HG02759 (cell line): ENCODE measurements around the gene LDAH.

Experiments
- ATAC-seq: cut with Tn5 transposase; IDR thresholded peaks from one replicate; pipeline ENCODE4 v1.9.1; 2021; ENCODE audit warnings: mild to moderate bottlenecking, moderate library complexity; ENCODE audit not compliant: unreplicated experiment

Gene LDAH

DNA sequence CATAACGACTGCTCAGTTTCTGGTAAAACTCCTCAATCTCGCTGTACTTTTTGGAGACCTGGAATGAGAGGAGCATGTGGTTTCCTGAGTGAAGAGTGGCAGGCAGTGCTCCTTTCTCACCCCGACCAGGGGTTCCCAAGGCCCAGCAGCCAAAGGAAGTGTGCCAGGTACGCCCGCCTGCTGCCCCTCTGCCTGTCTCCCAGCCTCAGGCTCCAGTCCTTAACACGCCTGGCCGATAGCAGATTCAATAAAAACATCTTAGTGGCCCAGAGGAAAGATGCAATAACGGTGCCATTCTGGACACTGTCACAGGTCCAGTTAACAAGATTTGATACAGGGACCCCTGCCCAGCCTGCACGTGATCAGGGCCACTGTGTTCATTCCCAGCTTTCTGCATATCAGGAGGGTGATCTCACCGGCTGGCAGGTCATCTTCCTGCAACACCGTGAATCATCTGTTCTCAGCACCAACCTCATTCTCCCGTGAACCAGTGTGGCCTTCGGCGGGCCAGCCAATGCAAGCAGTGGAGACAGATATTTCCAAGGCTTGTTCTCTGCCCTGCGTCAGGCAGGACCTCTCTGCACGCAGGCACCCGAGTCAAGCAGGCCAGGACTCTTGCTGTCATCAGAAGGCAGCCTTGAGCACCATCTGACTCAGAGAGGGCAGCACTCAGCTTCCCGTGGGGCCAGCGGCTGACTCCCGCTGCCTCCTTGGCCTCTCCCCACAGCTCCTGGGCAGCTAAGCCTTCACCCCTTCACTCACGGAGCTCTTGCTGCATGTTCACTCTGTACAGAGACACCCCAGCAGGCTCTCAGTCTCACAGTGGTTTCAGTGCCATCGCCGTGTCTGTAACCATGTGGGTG is 181.5 kb downstream of the LDAH start:
- ATAC-seq: no peak

- ATAC-seq: no peak
These were observed 182.3 kb downstream of the LDAH start for GRCh38 chr2:20640411-20641122.

DNA sequence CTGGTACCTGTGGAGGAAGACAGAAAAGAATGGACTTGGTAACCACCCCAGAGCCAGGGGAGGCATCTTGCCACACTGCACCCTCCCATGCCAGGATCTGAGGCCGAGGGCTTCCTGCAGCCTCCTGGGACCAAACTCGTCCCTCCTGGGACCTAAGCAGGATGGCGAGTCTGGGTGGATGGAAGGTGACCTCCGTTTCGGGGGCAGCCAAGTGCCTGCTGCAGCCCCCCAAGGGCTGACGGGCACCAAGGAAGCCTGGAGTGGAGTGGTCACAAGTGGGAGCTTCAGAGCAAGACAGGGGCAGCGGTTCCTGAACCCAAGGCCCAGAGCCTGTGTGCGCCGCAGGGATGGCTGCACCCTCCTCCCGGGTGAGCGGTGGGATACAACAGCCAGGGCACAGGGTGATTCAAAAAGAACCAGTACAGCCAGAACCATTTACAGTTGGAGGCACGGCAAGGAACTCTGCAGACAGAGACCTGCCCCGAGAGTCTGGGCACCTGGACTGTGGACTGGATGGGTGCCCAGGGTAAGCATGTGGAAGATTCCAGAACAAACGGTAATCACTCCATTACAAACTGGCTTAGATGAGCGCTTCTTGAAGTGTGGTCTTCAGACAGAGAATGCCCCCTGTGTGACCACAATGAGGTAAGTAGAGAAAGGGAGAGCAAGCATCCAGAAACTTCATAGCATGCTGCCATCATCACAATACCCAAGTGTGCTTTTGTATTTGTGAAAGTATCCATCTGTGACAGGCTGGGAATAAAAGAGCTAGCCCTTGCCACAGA is 184.1 kb downstream of the LDAH start:
- ATAC-seq: no peak

DNA sequence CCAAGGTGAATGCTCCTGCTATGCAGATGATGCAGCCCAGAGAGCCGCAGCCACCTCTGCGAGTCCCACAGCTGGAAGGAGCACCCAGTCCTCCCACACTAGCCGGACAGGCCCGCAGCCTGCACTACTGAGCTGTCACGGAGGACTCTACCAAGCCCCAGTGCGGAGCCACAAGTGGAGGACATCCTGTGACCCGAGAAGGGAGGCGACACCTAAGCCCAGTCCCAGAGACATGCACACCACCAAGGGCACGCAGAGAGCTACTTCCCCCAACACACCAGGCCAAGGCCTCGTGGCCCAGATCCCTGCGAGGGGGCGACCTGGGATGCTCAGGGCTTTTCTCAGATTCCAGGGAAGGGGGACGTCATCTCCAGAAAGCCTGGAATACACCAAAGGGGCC is 184.9 kb downstream of the LDAH start:
- no peak for ATAC-seq

- no peak for ATAC-seq
These were observed 185.8 kb downstream of the LDAH start for GRCh38 chr2:20637147-20637546.

DNA sequence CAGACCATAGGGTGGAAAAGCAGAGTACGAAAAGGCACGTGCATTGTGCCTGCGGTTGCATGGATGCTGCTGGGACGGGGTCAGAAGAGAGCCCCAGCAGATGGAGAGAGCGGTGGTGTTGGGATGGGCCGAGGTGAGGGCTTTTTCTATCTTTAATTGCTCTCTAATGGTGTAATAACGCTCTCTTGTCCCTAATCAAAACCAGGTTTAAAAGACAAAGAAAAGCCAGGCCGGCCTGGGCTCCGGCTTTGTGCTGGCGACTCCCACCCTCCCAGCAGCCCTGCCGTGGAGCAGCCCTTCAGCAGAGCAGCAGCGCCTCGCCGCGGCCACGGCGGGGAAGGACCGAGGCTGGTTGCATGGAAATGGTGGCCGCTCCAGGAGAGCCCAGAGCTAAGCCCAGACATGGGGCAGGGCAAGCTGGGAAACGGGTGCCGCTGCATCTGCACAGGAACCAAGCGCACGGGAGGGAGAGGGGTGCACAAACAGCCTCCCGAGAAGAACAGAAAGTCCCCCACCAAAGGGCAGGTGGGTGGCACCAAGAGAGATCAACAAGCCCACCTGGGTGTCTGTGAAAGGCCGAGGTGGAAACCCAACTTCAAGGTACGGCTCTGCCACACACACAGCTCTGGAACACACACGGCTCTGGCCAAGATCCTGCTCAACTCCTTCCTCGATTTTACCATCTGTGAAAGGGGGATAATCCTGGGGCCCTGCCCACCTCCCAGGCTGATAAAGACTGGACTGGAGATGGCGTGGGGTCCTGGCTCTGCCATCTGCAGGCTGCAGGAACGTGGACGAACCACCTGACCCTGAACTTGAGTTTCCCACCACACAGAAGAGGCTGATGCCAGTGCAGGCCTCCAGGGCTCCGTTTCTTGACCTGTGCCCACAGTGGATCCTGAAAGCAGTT is 187.0 kb downstream of the LDAH start:
- peak; percentile 90 for ATAC-seq

DNA sequence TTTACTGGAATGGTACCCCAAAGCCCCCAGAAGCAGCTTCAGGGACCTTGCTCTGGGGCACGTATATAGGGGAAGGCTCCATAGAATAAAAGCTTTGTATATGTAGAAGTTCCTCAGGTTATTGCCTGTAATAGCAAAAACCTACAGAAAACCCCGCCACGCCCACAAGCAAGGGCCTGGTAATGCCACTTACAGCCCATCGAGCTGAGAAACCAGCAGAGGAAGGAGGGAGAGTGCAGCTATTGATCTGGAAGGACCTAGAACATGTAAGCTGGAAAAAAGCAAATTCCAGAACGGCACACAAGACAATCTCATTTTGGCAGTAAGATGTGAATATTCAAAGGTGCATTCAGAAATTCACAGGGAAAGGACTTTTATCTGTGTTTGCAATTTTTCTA is 187.8 kb downstream of the LDAH start:
- no peak for ATAC-seq

DNA sequence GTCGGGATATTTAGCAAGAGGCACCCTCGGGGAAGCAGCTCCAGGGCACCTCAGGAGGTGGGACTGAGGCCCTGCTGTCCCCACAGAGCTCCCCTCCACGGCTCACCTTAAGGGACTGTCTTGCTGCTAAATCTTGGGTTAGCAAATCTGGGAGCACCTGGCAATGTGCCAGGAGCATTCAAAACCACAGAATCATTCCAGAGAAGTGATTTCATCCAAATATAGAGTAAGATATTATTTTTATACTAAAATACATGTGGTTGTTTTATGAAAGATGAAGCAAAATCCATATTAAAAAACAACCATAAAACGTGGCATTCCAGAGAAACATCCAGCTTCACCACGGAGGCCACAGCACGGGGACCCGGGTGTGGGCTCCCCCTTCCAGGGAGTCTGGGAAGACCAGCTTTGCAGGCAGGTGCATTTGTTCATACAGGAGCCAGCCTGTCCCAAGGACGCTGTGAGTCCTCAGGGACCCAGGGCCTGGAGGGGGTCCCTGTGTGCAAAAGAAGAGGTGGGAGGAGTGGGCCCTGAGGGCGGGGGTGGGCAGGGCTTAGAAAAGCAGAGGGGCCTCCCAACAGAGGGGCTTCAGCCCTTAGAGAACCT is 188.3 kb downstream of the LDAH start:
- no peak for ATAC-seq
